GM23338 (cell line): ENCODE data around the gene ANXA3.

Source experiments
- CREB1 ChIP-seq: fragments of 250-450 bp; sonication (Bioruptor Pico); IDR thresholded peaks from 2 replicates; pipeline ENCODE4 v1.5.0; 2020; ENCODE audit warnings: low read depth, mild to moderate bottlenecking, moderate library complexity
- CTCF ChIP-seq, 2 experiments: fragments of 200-600 bp in 1 of 2; sonication (generic) in 1 of 2; conservative IDR thresholded peaks; 2 replicates each; pipeline versions ENCODE4 v1.5.1 to v1.6.1; 2016 to 2017; ENCODE audit warnings: antibody characterized with exemption in 2 of 2, low read depth in 2 of 2, mild to moderate bottlenecking in 2 of 2, moderate library complexity in 1 of 2
- EZH2 ChIP-seq: fragments of 200-600 bp; sonication (generic); IDR thresholded peaks from one replicate; pipeline ENCODE4 v1.8.0; 2017; ENCODE audit warnings: antibody characterized with exemption, mild to moderate bottlenecking, low read depth; ENCODE audit not compliant: unreplicated experiment
- EZH2phosphoT487 ChIP-seq: fragments of 200-600 bp; sonication (generic); IDR thresholded peaks from one replicate; pipeline ENCODE4 v1.8.1; 2018; ENCODE audit warnings: antibody characterized with exemption; ENCODE audit not compliant: unreplicated experiment
- JUNB ChIP-seq: IDR thresholded peaks from one replicate; pipeline ENCODE4 v1.6.1; 2016; ENCODE audit warnings: antibody characterized with exemption; ENCODE audit not compliant: unreplicated experiment
- NANOG ChIP-seq: IDR thresholded peaks from 2 replicates; pipeline ENCODE4 v1.6.1; 2016; ENCODE audit warnings: antibody characterized with exemption, borderline replicate concordance
- POLR2AphosphoS5 ChIP-seq: IDR thresholded peaks from 2 replicates; pipeline ENCODE4 v1.6.1; 2016; ENCODE audit warnings: antibody characterized with exemption, low read depth
- REST ChIP-seq: IDR thresholded peaks from one replicate; pipeline ENCODE4 v1.6.1; 2018; ENCODE audit warnings: antibody characterized with exemption; ENCODE audit not compliant: unreplicated experiment
- ZNF331 ChIP-seq: fragments of 250-450 bp; sonication (Bioruptor Pico); IDR thresholded peaks from 2 replicates; pipeline ENCODE4 v1.5.0; 2020; ENCODE audit warnings: low read depth, mild to moderate bottlenecking, moderate library complexity
- TF ChIP-seq, protein P1 (sequence below): IDR thresholded peaks from 2 replicates; pipeline ENCODE4 v1.6.1; 2016; ENCODE audit warnings: antibody characterized with exemption

DNA sequence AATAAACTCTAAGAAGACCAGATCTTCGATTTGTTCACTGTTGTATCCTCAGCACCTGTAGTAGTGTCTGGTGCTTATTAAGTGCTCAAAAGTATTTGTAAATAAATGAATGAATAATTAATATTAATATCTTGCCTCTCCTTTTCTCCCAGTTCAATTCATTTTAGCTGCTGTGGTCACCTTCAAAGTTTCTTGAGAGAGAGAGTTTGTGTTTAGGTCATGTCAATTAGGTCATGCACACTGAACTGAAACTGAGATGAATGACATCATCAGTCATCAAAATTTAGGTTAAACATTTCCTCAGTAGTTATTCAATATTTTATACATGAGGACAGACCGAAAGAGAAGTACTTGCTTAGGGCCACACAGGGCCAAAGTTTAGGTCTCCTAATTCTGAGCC is 73.5 kb downstream of the ANXA3 start:
- TF ChIP-seq CTCF (conservative IDR thresholded peaks at IDR 0.05; ENCODE audit: low read depth in 2 of 2) (no peak), JUNB (no peak), POLR2AphosphoS5 (no peak), EZH2phosphoT487 (no peak), REST (no peak), EZH2 (no peak), NANOG (no peak), CREB1 (CRISPR knock-in tag) (no peak), ZNF331 (CRISPR knock-in tag) (no peak)
- TF ChIP-seq, protein P1, sequence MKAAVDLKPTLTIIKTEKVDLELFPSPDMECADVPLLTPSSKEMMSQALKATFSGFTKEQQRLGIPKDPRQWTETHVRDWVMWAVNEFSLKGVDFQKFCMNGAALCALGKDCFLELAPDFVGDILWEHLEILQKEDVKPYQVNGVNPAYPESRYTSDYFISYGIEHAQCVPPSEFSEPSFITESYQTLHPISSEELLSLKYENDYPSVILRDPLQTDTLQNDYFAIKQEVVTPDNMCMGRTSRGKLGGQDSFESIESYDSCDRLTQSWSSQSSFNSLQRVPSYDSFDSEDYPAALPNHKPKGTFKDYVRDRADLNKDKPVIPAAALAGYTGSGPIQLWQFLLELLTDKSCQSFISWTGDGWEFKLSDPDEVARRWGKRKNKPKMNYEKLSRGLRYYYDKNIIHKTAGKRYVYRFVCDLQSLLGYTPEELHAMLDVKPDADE = no peak
